C4-2B (cell line): Measurements from ENCODE around the gene ABHD15.

ENCODE experiments used
- ZFX ChIP-seq: fragments of 450-650 bp; IDR thresholded peaks from 2 replicates; pipeline ENCODE4 v1.6.1; 2017
- TF ChIP-seq, protein P1 (sequence below): fragments of 450-650 bp; conservative IDR thresholded peaks from 2 replicates; pipeline ENCODE4 v1.5.1; 2017; ENCODE audit warnings: mild to moderate bottlenecking

DNA sequence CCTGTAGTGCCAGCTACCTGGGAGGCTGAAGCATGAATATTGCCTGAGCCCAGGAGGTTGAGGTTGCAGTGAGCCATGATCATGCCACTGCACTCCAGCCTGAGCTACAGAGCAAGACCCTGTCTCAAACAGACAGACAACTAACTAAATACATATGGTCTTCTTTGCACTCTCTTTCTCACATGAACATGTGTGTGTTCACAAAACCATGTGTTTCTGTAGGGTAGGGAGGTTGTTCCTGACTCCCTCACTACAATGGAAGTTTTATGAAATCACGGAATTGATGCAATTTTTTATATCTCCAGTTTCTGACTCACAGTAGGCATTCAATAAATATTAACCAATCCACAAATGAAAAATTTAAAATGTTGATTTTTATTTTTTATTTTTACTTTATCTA lies 48.5 kb downstream of the ABHD15 start:
- TF ChIP-seq, protein P1, sequence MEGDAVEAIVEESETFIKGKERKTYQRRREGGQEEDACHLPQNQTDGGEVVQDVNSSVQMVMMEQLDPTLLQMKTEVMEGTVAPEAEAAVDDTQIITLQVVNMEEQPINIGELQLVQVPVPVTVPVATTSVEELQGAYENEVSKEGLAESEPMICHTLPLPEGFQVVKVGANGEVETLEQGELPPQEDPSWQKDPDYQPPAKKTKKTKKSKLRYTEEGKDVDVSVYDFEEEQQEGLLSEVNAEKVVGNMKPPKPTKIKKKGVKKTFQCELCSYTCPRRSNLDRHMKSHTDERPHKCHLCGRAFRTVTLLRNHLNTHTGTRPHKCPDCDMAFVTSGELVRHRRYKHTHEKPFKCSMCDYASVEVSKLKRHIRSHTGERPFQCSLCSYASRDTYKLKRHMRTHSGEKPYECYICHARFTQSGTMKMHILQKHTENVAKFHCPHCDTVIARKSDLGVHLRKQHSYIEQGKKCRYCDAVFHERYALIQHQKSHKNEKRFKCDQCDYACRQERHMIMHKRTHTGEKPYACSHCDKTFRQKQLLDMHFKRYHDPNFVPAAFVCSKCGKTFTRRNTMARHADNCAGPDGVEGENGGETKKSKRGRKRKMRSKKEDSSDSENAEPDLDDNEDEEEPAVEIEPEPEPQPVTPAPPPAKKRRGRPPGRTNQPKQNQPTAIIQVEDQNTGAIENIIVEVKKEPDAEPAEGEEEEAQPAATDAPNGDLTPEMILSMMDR = no peak
- TF ChIP-seq ZFX = no peak
